ENCODE measurements around the gene ZNF71.
"Not testable (repeated sequence)": the region's sequence is repeated elsewhere in the genome, so short reads cannot be mapped to it uniquely, and the experiment has no call there.

ZNF71 gene

GRCh38 chr19:56625708-56626107 is 30.6 kb downstream of the ZNF71 start:
- DNase-seq: no peak

GRCh38 chr19:56633021-56633420 is 37.9 kb downstream of the ZNF71 start:
- DNase-seq: no peak

- DNase-seq: peak; percentile 3
These were observed 43.0 kb downstream of the ZNF71 start for GRCh38 chr19:56637976-56638555.

DNA sequence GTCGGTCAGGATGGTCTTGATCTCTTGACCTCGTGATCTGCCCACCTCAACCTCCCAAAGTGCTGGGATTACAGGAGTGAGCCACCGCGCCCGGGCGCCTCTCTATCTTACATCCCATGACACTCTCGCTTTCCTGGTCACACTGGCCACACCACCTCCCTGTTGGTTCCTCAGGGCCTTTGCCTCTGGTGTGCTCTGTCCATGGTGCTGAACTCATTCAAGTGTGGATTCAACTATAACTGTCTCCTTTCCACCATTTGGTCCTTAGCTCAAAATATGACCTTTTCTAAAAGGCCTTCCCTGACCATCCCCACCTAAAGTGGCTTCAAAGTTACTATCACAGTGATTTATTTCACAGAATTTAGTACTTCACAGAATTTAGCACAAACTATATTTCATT is 44.1 kb downstream of the ZNF71 start:
- no peak for DNase-seq

GRCh38 chr19:56642711-56643459 is 47.8 kb downstream of the ZNF71 start, which contains the start of gene SMIM17:
SMIM17 (plus strand) TSS chr19:56643159; CDS start chr19:56645668, 2,509 bp downstream.
- DNase-seq: no peak

DNA sequence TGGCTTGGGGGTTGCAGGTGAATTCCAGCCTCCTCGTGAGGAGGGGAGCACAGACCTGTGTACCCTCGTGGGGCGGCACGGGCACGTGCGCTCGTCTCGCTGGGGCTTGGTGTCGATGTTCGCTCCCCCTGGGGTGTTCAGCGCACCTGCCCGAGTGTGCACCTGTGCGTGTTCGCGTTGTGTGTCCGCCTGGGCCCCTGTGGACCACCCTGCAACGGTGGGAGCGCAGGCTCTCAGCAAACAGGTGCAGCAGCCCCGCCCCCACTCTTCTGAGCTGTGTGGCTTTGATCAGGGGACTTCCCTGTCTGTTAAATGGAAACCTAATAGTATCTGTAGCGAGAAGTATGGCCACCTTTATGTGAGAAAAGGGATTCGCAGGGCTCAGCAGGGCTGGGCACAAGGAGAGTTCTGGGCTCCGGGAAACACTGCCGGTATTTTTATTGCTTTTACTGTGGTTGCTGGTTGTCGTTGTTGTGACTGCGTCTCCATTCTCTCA is 48.4 kb downstream of the ZNF71 start:
- no peak for DNase-seq

- DNase-seq: no peak
These were observed 59.0 kb downstream of the ZNF71 start for GRCh38 chr19:56654151-56654550.

- DNase-seq: no peak
These were observed 65.4 kb downstream of the ZNF71 start for GRCh38 chr19:56660381-56661107.

DNA sequence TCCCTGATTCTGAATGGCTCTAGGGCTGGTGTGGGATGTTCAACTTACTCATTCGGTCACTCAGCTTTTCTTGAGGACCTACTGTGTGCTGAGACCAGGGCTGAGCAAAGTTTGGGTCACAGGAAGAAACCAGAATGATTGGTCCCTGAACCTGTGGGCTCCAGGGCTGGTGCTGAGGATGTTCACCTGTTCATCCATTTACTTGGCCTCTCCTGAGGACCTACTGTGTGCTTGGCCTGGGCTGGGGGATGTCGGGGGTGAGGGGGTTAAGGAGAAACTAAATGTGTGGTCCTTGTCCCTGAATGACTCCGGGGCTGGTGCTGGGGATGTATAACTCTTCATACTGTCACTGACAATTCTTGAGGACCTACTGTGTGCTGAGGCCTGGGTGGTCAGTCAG is 66.1 kb downstream of the ZNF71 start:
- DNase-seq: no peak

- DNase-seq: no peak
These were observed 68.9 kb downstream of the ZNF71 start for GRCh38 chr19:56663931-56664500.

DNA sequence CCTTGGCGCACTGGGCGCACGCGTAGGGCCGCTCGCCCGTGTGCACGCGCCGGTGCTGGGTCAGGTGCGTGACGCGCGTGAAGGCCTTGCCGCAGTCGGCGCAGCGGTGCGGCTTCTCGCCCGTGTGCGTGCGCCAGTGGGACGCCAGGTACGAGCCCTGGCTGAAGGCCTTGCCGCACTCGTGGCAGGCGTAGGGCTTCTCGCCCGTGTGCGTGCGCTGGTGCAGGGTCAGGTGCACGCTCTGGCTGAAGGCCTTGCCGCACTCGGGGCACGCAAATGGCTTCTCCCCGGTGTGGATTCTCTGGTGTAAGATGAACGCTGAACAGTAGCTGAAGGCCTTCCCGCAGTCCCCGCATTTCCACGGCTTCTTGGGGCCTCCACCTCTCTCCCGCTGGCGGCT is 69.4 kb downstream of the ZNF71 start:
- DNase-seq: no peak

GRCh38 chr19:56667311-56667870 is 72.3 kb downstream of the ZNF71 start:
- DNase-seq: no peak

DNA sequence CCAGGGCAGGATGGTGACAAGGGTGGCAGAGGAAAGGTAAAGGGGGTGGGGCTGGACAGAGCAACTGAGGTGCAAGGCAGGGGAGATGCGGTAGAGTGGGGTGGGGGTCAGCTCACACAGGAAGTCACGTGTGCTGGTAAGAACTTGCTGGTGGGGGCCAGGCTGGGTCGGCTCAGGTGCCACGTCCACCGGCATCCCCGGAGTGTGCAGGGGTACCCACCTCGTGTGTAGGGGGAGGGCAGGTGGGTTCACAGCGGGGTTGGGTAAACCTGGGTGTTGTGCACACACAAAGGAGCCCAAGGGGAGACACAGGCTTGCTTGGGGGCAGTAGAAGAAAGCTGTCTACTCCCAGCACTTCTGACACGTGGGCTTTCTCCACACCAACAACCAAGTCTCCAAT is 73.6 kb downstream of the ZNF71 start:
- no peak for DNase-seq

DNA sequence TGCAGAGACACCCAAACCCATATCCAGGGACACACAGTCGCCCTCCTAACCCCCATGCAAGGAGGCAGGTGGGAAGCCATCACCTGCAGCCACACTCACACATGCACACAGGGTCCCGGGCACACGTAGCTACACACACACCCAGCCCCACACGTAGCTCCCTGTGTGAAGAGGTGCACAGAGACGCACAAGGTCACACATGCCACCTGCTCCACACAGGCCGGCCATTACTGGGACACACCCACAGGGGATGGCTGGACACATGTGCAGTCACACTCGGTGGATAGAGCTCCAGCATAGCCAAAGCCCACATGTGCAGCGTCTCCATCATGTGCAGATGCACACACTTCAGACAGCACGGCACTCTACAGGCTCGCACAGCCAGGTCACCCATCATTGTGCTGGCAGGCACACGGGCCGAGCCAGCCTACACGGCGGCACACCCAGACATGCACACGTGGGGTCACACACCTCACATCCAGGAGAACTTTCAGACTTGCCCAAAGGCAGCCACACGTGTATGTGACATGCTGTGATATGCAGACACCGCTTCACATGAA is 75.4 kb downstream of the ZNF71 start:
- no peak for DNase-seq

DNA sequence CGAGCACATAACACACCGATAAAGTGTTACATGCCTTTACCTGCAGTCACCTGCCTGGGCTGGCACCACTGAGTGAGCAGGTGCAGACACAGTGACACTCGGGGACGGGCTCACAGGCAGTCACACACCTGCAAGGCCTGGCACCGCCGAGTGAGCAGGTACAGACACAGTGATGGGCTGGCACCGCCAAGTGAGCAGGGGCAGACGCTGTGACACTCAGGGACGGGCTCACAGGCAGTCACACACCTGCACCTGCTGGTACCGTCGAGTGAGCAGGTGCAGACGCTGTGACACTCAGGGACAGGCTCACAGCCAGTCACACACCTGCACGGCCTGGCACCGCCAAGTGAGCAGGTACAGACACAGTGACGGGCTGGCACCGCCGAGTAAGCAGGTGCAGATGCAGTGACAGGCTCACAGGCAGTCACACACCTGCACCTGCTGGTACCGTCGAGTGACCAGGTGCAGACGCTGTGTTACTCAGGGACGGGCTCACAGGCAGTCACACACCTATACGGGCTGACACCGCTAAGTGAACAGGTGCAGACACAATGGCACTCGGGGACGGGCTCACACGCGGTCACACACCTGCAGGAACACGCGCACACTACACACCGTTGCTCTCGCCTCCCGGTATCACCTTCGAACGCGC is 76.0 kb downstream of the ZNF71 start:
- no peak for DNase-seq

DNA sequence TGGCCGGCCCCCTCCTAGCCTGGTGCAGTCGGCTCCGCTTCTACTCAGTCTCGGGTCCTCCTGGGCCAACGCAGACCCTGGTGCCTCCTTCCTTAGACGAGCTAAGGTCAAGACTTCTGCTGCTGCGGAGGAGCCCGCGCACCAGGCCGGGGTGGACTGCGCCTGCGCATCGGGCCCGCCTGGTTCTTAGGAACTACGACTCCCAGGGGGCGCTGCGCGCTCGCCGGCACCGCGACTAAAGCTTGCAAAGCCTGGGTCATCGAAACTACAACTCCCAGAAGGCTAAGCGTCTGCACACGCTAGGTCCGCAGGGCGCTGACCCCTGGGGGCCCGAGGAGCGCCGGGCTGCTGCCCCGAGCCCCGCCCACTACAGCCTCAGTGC is 76.5 kb downstream of the ZNF71 start, which contains the start of gene ZNF835:
Gene ZNF835, minus strand, starts transcription at position 145 of the 382 bp plus-strand sequence. CDS start 6,559 bp downstream, outside the sequence.
- DNase-seq: peak; percentile 86

DNA sequence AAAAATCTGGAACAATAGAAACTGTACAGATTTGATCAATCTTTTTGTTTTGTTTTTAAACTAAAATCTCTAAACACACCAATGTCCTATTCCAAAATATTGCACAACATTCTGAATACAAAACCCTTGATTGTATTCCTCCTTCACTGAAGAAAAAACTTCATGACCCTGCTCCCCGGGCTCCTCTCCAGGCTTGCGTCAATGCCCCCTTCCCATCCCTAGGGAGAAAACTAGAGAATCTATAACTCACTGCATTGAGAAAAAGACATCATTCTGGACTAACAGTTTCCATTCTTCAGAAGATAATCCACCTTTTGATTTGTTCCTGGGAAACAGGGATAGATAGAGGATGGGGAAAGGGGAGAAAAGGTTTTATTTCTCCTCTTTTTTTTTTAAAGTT is 77.5 kb downstream of the ZNF71 start:
- DNase-seq: not testable (repeated sequence)
